ENCODE measurements around the gene ITPKB.

GRCh38 chr1:226641671-226642231 is 97.3 kb downstream of the ITPKB start:
- no peak for TF ChIP-seq EZH2 (IDR thresholded peaks at IDR 0.05)
- TF ChIP-seq CTCF (IDR thresholded peaks at IDR 0.05): no peak
